Vagina (tissue), 2 donors: ENCODE measurements around the gene RNF167. TPM values are rescaled to one million over a fixed set of nuclear protein-coding genes. Genes with fewer than 3 reads are reported as not detected.
"Not testable (repeated sequence)": the region's sequence is repeated elsewhere in the genome, so short reads cannot be mapped to it uniquely, and the experiment has no call there.

Source experiments
- DNase-seq, 2 donors: peaks; one replicate each; pipeline ENCODE4 v3.0.0-alpha.2; 2017; ENCODE audit errors: extremely low spot score in 2 of 2
- H3K27ac ChIP-seq: fragments of 200-600 bp; sonication (generic); one replicate; pipeline ENCODE4 v1.5.1; 2019
- H3K27me3 ChIP-seq: fragments of 200-600 bp; sonication (generic); one replicate; pipeline ENCODE4 v1.5.1; 2019
- H3K36me3 ChIP-seq, 2 donors: fragments of 200-600 bp; sonication (generic); one replicate each; pipeline ENCODE4 v1.5.1; 2017 to 2019
- H3K4me1 ChIP-seq: fragments of 200-600 bp; sonication (generic); one replicate; pipeline ENCODE4 v1.5.1; 2019
- H3K4me3 ChIP-seq, 2 donors: fragments of 200-600 bp; sonication (generic); 1 replicate in 1 of 2; 2 replicates in 1 of 2; pipeline ENCODE4 v1.5.1; 2016 to 2019
- H3K9me3 ChIP-seq: fragments of 200-600 bp; sonication (generic); one replicate; pipeline ENCODE4 v1.5.1; 2019
- CTCF ChIP-seq, 3 experiments: fragments of 450-650 bp in 2 of 3; fragments of 200-600 bp in 1 of 3; sonication (generic) in 1 of 3; IDR thresholded peaks; one replicate each; pipeline ENCODE4 v1.5.1; 2017 to 2019; ENCODE audit warnings: antibody characterized with exemption in 3 of 3, mild to moderate bottlenecking in 2 of 3, moderate library complexity in 2 of 3
- POLR2A ChIP-seq, 2 donors: fragments of 450-650 bp; IDR thresholded peaks; one replicate each; pipeline ENCODE4 v1.6.1; 2017; ENCODE audit warnings: antibody characterized with exemption in 2 of 2, mild to moderate bottlenecking in 2 of 2, moderate library complexity in 2 of 2
- POLR2AphosphoS5 ChIP-seq, 2 donors: sonication (generic); formaldehyde crosslinking; IDR thresholded peaks; one replicate each; pipeline ENCODE4 v1.9.0; 2017; ENCODE audit warnings: antibody characterized with exemption in 2 of 2, mild to moderate bottlenecking in 2 of 2, low read depth in 1 of 2; ENCODE audit not compliant: insufficient read depth in 1 of 2
- intact Hi-C: fragments of 100-400 bp; cut with DNase I; formaldehyde crosslinking; loops from one replicate; pipeline ENCODE4 v1.15.1; 2023
- total RNA-seq: library from RNA; depleted of rRNA; stranded (reverse); fragments of >200 nt; gene quantifications from one replicate; pipeline ENCODE4 v1.2.3, GENCODE V29; 2016

RNF167 gene
- total RNA-seq, 1 donor from 2014 or later, result 54.3 TPM

- intact Hi-C loops, result no loop called here
- no peak for TF ChIP-seq POLR2A (IDR thresholded peaks at IDR 0.05)
- TF ChIP-seq CTCF (IDR thresholded peaks at IDR 0.05), result no peak
- TF ChIP-seq POLR2AphosphoS5 (IDR thresholded peaks at IDR 0.05; ENCODE audit: insufficient read depth in 1 of 2, low read depth in 1 of 2), result no peak
- H3K27me3 ChIP-seq, result no peaks in the 10 kb centered on the region
- no peaks in the 10 kb centered on the region for H3K36me3 ChIP-seq
- H3K4me1 ChIP-seq, result no peaks in the 10 kb centered on the region
- no peak overlapping the region for H3K4me3 ChIP-seq
- DNase-seq, result no peak
- no peak overlapping the region for H3K27ac ChIP-seq
- no peaks in the 10 kb centered on the region for H3K9me3 ChIP-seq
Observed at GRCh38 chr17:4919511-4920047, 20.5 kb upstream of the RNF167 start.

- no peaks in the 10 kb centered on the region for H3K4me1 ChIP-seq
- no peaks in the 10 kb centered on the region for H3K9me3 ChIP-seq
- intact Hi-C loops, result no loop called here
- TF ChIP-seq CTCF (IDR thresholded peaks at IDR 0.05) (no peak), POLR2AphosphoS5 (IDR thresholded peaks at IDR 0.05; ENCODE audit: insufficient read depth in 1 of 2, low read depth in 1 of 2) (no peak), POLR2A (IDR thresholded peaks at IDR 0.05) (no peak)
- no peak overlapping the region for H3K27ac ChIP-seq
- H3K36me3 ChIP-seq, result no peaks in the 10 kb centered on the region
- H3K27me3 ChIP-seq, result no peaks in the 10 kb centered on the region
- no peak overlapping the region for H3K4me3 ChIP-seq
- DNase-seq, result no peak
Observed at GRCh38 chr17:4920351-4921048, 19.6 kb upstream of the RNF167 start.

- Histone ChIP-seq H3K4me1 (no peaks in the 10 kb centered on the region), H3K27ac (no peak overlapping the region), H3K9me3 (no peaks in the 10 kb centered on the region), H3K4me3 (no peak overlapping the region), H3K36me3 (no peaks in the 10 kb centered on the region), H3K27me3 (no peaks in the 10 kb centered on the region)
- no peak for DNase-seq
- intact Hi-C loops, result no loop called here
- TF ChIP-seq CTCF (IDR thresholded peaks at IDR 0.05) (no peak), POLR2AphosphoS5 (IDR thresholded peaks at IDR 0.05; ENCODE audit: insufficient read depth in 1 of 2, low read depth in 1 of 2) (no peak), POLR2A (IDR thresholded peaks at IDR 0.05) (no peak)
Observed at GRCh38 chr17:4921320-4921719, 18.7 kb upstream of the RNF167 start.

- H3K27me3 ChIP-seq, H3K27ac ChIP-seq, DNase-seq, H3K36me3 ChIP-seq, H3K4me1 ChIP-seq, intact Hi-C loops, H3K4me3 ChIP-seq, H3K9me3 ChIP-seq: not testable (repeated sequence)
Observed at GRCh38 chr17:4926577-4927335, 13.3 kb upstream of the RNF167 start.

- Histone ChIP-seq H3K9me3 (no peaks in the 10 kb centered on the region), H3K27ac (no peak overlapping the region), H3K27me3 (no peaks in the 10 kb centered on the region), H3K4me1 (peaks cover 2% of the 10 kb centered on the region), H3K36me3 (no peaks in the 10 kb centered on the region), H3K4me3 (no peak overlapping the region)
- intact Hi-C loops, result no loop called here
- TF ChIP-seq CTCF (IDR thresholded peaks at IDR 0.05), result no peak
- no peak for DNase-seq
Observed at GRCh38 chr17:4928881-4929280, 11.2 kb upstream of the RNF167 start.
